Stimulated activated CD4-positive, alpha-beta T cell treated with anti-CD3 and anti-CD28 coated beads, TNF-alpha, amount 100 ng/mL, for 1 hour (primary cell): Measurements from ENCODE around the gene KRT35.
"Not testable (repeated sequence)": the region's sequence is repeated elsewhere in the genome, so short reads cannot be mapped to it uniquely, and the experiment has no call there.

ENCODE experiments used
- DNase-seq, 3 donors: peaks; one replicate each; pipeline ENCODE4 v3.0.0-alpha.2; 2020; ENCODE audit warnings: low read depth in 3 of 3, low spot score in 1 of 3

The KRT35 gene

GRCh38 chr17:41462705-41463104 is 18.2 kb downstream of the KRT35 start:
- DNase-seq, result no peak

- no peak for DNase-seq
Observed at GRCh38 chr17:41457676-41458075, 23.3 kb downstream of the KRT35 start.

- DNase-seq, result no peak
Observed at GRCh38 chr17:41456204-41456603, 24.7 kb downstream of the KRT35 start.

- no peak for DNase-seq
Observed at GRCh38 chr17:41455236-41455635, 25.7 kb downstream of the KRT35 start.

- DNase-seq, result no peak
Observed at GRCh38 chr17:41453066-41453465, 27.9 kb downstream of the KRT35 start.

GRCh38 chr17:41452281-41452680 is 28.7 kb downstream of the KRT35 start:
- DNase-seq, result no peak

GRCh38 chr17:41451154-41451728 is 29.7 kb downstream of the KRT35 start:
- no peak for DNase-seq

GRCh38 chr17:41449008-41449407 is 31.9 kb downstream of the KRT35 start:
- no peak for DNase-seq

GRCh38 chr17:41448506-41448905 is 32.4 kb downstream of the KRT35 start:
- no peak for DNase-seq

GRCh38 chr17:41446806-41447205 is 34.1 kb downstream of the KRT35 start:
- DNase-seq, result no peak

GRCh38 chr17:41444640-41445039 is 36.3 kb downstream of the KRT35 start:
- no peak for DNase-seq

- DNase-seq, result no peak
Observed at GRCh38 chr17:41444186-41444585, 36.8 kb downstream of the KRT35 start.

- DNase-seq, result no peak
Observed at GRCh38 chr17:41442739-41443138, 38.2 kb downstream of the KRT35 start.

GRCh38 chr17:41440531-41441033 is 40.4 kb downstream of the KRT35 start, which contains the start of gene KRT38:
TSS of gene KRT38 (minus strand) at chr17:41440983. CDS start at chr17:41440921, 62 bp downstream.
- DNase-seq, result no peak

GRCh38 chr17:41439375-41439774 is 41.6 kb downstream of the KRT35 start:
- DNase-seq, result no peak

- no peak for DNase-seq
Observed at GRCh38 chr17:41437769-41438168, 43.2 kb downstream of the KRT35 start.

GRCh38 chr17:41437254-41437653 is 43.7 kb downstream of the KRT35 start:
- no peak for DNase-seq

- no peak for DNase-seq
Observed at GRCh38 chr17:41434415-41434814, 46.5 kb downstream of the KRT35 start.

GRCh38 chr17:41434005-41434404 is 46.9 kb downstream of the KRT35 start:
- no peak for DNase-seq

GRCh38 chr17:41433586-41433985 is 47.4 kb downstream of the KRT35 start:
- no peak for DNase-seq

GRCh38 chr17:41430376-41430775 is 50.6 kb downstream of the KRT35 start:
- DNase-seq, result not testable (repeated sequence)

GRCh38 chr17:41429667-41430066 is 51.3 kb downstream of the KRT35 start:
- DNase-seq, result no peak

GRCh38 chr17:41428591-41429291 is 52.2 kb downstream of the KRT35 start:
- no peak for DNase-seq
